Measurements from ENCODE around the gene ADAMTS12. TPM values are rescaled to one million over a fixed set of nuclear protein-coding genes. Genes with fewer than 3 reads are reported as not detected.

The ADAMTS12 gene
- total and polyA plus RNA-seq, 2 of the 8 experiments (the other 6 are each of a cell fraction or from before 2014, with no cell fraction given) = 6.4 to 12.8 TPM

DNA sequence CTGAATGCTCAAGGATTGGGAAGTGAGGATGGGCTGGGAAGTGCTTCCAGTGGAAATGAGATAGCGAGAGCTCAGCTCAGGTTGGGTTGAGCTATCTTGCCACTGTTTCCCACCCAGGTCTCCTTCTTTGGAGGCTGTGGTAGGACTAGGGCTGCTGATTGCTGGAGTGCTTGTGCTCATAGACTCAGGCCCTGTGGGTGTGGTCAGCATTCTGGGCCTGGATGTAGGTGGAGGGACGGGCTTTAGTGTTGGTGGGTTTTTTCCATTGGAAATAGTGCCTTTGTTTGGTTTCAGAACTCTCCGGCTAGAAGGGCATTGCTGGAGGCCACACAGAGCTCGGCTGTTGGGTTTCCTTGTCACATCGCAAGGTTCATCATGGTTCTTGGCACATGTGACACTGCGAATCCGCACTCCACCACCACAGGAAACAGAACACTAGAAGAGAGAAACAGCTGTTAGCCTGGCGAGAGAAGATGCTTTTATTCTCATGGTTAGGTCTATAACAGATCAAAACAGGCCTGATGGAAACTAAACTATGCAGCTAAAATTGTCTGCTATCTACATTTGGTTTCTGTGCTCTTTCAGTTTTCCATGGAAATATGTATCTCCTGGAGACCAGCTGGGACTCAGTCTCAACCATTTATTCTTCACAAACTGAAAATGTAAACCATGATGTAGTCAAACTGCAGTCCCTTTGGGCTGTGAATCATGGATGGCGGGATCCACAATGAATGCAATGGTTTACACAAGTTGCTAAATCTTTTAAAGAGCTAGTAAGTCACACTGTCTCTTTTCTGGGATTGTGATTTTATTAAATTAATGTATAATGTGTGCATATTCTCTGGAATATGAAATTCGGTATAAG, 314.8 kb downstream of the ADAMTS12 start (continued):
- no peak for TF ChIP-seq POU5F1 (IDR thresholded peaks at IDR 0.05; ENCODE audit: low read depth, low read length)
- TF ChIP-seq TAF1 (IDR thresholded peaks at IDR 0.05; ENCODE audit: low read depth, low read length) = no peak

All from H1 (cell line).